HCT116 (cell line): Measurements from ENCODE around the gene ADD3. TPM values are rescaled to one million over a fixed set of nuclear protein-coding genes. Genes with fewer than 3 reads are reported as not detected.

ENCODE experiments used
- ATAC-seq: fragments of 200-7000 bp; cut with Tn5 transposase; 2 replicates; pipeline ENCODE4 v1.9.1; 2020; ENCODE audit warnings: mild to moderate bottlenecking, moderate library complexity
- BruUV-seq: library from RNA; stranded (reverse); fragments of 400-500 nt; replicated peaks from 2 replicates; lab custom pipeline; 2021; lab: Mats Ljungman, UMichigan
- CTCF ChIA-PET: fragments of 300-600 bp; sonication (Branson Sonifier 250); formaldehyde crosslinking; loops from one replicate; lab custom pipeline; 2021; ENCODE audit warnings: antibody characterized with exemption; lab: Charles Lee
- POLR2A ChIA-PET: fragments of 300-600, 350-600 bp; sonication (Branson Sonifier 250); formaldehyde crosslinking; loops from one replicate; lab custom pipeline; 2021; ENCODE audit warnings: antibody characterized with exemption; lab: Charles Lee
- RAD21 ChIA-PET, 2 experiments: fragments of 300-600 bp; sonication (Branson Sonifier 250); formaldehyde crosslinking; loops; one replicate each; lab custom pipeline; 2023; ENCODE audit warnings: low total read pairs in 2 of 2; ENCODE audit not compliant: uncharacterized antibody in 2 of 2, unreplicated experiment in 2 of 2, low non-redundant PET in 1 of 2; lab: Charles Lee
- DNase-seq: peaks from one replicate; pipeline ENCODE4 v3.0.0-alpha.2; 2010; ENCODE audit warnings: low read depth, low spot score
- H2AFZ ChIP-seq: fragments of 200-600 bp; shearing (Covaris generic), sonication (generic); 2 replicates; pipeline ENCODE4 v1.6.1; 2017; ENCODE audit warnings: low read depth, mixed run types, mixed read lengths, antibody characterized with exemption, low read length; ENCODE audit not compliant: poor library complexity, severe bottlenecking
- H3K27ac ChIP-seq: 2 replicates; pipeline ENCODE4 v1.5.1; 2012; ENCODE audit warnings: low read depth, low read length
- H3K27me3 ChIP-seq: fragments of 200-600 bp; sonication (generic); 2 replicates; pipeline ENCODE4 v1.6.1; 2016; ENCODE audit warnings: mixed run types, low read length, mixed read lengths; ENCODE audit not compliant: insufficient read depth
- H3K36me3 ChIP-seq, 2 experiments: fragments of 200-500 bp in 1 of 2; fragments of 200-600 bp in 1 of 2; sonication (Bioruptor generic) in 1 of 2; sonication (generic) in 1 of 2; 2 replicates each; pipeline versions ENCODE4 v1.5.1 to v1.6.1; 2014 to 2016; ENCODE audit warnings: low read length in 2 of 2, inconsistent platforms in 1 of 2, mixed read lengths in 1 of 2, mixed run types in 1 of 2; ENCODE audit not compliant: insufficient read depth in 2 of 2, control insufficient read depth in 1 of 2
- H3K4me1 ChIP-seq, 2 experiments: fragments of 200-600 bp in 1 of 2; sonication (generic) in 1 of 2; 2 replicates each; pipeline versions ENCODE4 v1.5.1 to v1.6.1; 2012 to 2017; ENCODE audit warnings: low read length in 2 of 2, inconsistent platforms in 1 of 2, mild to moderate bottlenecking in 1 of 2, mixed read lengths in 1 of 2, mixed run types in 1 of 2, moderate library complexity in 1 of 2; ENCODE audit not compliant: insufficient read depth in 2 of 2, control insufficient read depth in 1 of 2
- H3K4me2 ChIP-seq: fragments of 200-600 bp; sonication (generic); 2 replicates; pipeline ENCODE4 v1.6.1; 2017; ENCODE audit warnings: mixed run types, low read length, mixed read lengths
- H3K4me3 ChIP-seq, 2 experiments: fragments of 200-600 bp in 1 of 2; sonication (generic) in 1 of 2; replicated peaks in 1 of 2; 2 replicates each; pipeline ENCODE4 v1.5.1; 2011 to 2016; ENCODE audit warnings: low read length in 2 of 2, control low read depth in 1 of 2, low read depth in 1 of 2, mild to moderate bottlenecking in 1 of 2, mixed read lengths in 1 of 2, mixed run types in 1 of 2
- H3K79me2 ChIP-seq: fragments of 200-600 bp; sonication (generic); 2 replicates; pipeline ENCODE4 v1.6.1; 2017; ENCODE audit warnings: mild to moderate bottlenecking, mixed run types, low read length, moderate library complexity, mixed read lengths; ENCODE audit not compliant: insufficient read depth
- H3K9ac ChIP-seq: fragments of 200-600 bp; sonication (generic); 2 replicates; pipeline ENCODE4 v1.6.1; 2016; ENCODE audit warnings: low read length, mixed read lengths
- H3K9me2 ChIP-seq: fragments of 200-600 bp; sonication (generic), shearing (Covaris generic); 2 replicates; pipeline ENCODE4 v1.6.1; 2017; ENCODE audit warnings: mixed run types, mild to moderate bottlenecking, moderate library complexity; ENCODE audit not compliant: insufficient read depth
- H3K9me3 ChIP-seq, 2 experiments: fragments of 200-500 bp in 1 of 2; fragments of 200-600 bp in 1 of 2; sonication (Bioruptor generic) in 1 of 2; sonication (generic) in 1 of 2; 2 replicates each; pipeline ENCODE4 v1.6.1; 2014 to 2017; ENCODE audit warnings: low read length in 2 of 2, mixed read lengths in 2 of 2, inconsistent platforms in 1 of 2, low read depth in 1 of 2, mild to moderate bottlenecking in 1 of 2, mixed run types in 1 of 2, moderate library complexity in 1 of 2; ENCODE audit not compliant: control insufficient read depth in 1 of 2, insufficient read depth in 1 of 2
- H4K20me1 ChIP-seq: fragments of 200-600 bp; sonication (generic), shearing (Covaris generic); 2 replicates; pipeline ENCODE4 v1.6.1; 2017; ENCODE audit warnings: mixed run types, mild to moderate bottlenecking, moderate library complexity; ENCODE audit not compliant: insufficient read depth
- ATF3 ChIP-seq: IDR thresholded peaks from 2 replicates; pipeline ENCODE4 v1.6.1; 2012
- CEBPB ChIP-seq: IDR thresholded peaks from 2 replicates; pipeline ENCODE4 v1.6.1; 2012; ENCODE audit warnings: low read depth
- CTCF ChIP-seq, 3 experiments: fragments of 200-600 bp in 1 of 3; sonication (generic) in 1 of 3; IDR thresholded peaks in 2 of 3; conservative IDR thresholded peaks in 1 of 3; 2 replicates each; pipeline ENCODE4 v1.5.1; 2012 to 2017; ENCODE audit warnings: low read depth in 2 of 3, low read length in 2 of 3, antibody characterized with exemption in 1 of 3, borderline replicate concordance in 1 of 3, control low read depth in 1 of 3, mild to moderate bottlenecking in 1 of 3, mixed read lengths in 1 of 3, mixed run types in 1 of 3, moderate library complexity in 1 of 3; ENCODE audit not compliant: insufficient read depth in 1 of 3
- EGR1 ChIP-seq: IDR thresholded peaks from 2 replicates; pipeline ENCODE4 v1.6.1; 2012; ENCODE audit warnings: low read depth
- ELF1 ChIP-seq: IDR thresholded peaks from 2 replicates; pipeline ENCODE4 v1.6.1; 2012; ENCODE audit warnings: low read depth, borderline replicate concordance
- EZH2phosphoT487 ChIP-seq: fragments of 200-600 bp; IDR thresholded peaks from 2 replicates; pipeline ENCODE4 v1.6.1; 2018; ENCODE audit warnings: antibody characterized with exemption, borderline replicate concordance
- FOSL1 ChIP-seq: IDR thresholded peaks from 2 replicates; pipeline ENCODE4 v1.6.1; 2012; ENCODE audit warnings: low read depth
- JUND ChIP-seq: IDR thresholded peaks from 2 replicates; pipeline ENCODE4 v1.6.1; 2012
- POLR2AphosphoS5 ChIP-seq: IDR thresholded peaks from 2 replicates; pipeline ENCODE4 v1.6.1; 2011; ENCODE audit warnings: mild to moderate bottlenecking, low read depth, low read length, moderate library complexity
- TCF7L2 ChIP-seq: IDR thresholded peaks from 2 replicates; pipeline ENCODE4 v1.7.0; 2011; ENCODE audit warnings: borderline replicate concordance, inconsistent platforms; ENCODE audit not compliant: insufficient read depth, insufficient read length; ENCODE audit errors: extremely low read depth
- YY1 ChIP-seq: IDR thresholded peaks from 2 replicates; pipeline ENCODE4 v1.6.1; 2011; ENCODE audit warnings: low read length, low read depth, moderate library complexity, mild to moderate bottlenecking; ENCODE audit not compliant: insufficient replicate concordance; ENCODE audit errors: extremely low read depth
- ZBTB33 ChIP-seq: IDR thresholded peaks from 2 replicates; pipeline ENCODE4 v1.6.1; 2011; ENCODE audit warnings: mild to moderate bottlenecking, low read length, moderate library complexity; ENCODE audit not compliant: insufficient replicate concordance; ENCODE audit errors: extremely low read depth
- ZFX ChIP-seq: fragments of 450-650 bp; IDR thresholded peaks from 2 replicates; pipeline ENCODE4 v1.6.1; 2017
- intact Hi-C: fragments of 100-400 bp; cut with micrococcal nuclease; formaldehyde crosslinking; loops from 2 replicates; pipeline ENCODE4 v1.10.0; 2022
- total RNA-seq: library from RNA; stranded (reverse); gene quantifications from one replicate; pipeline ENCODE4 v1.2.1, GENCODE V29; 2021; ENCODE audit not compliant: unreplicated experiment

The ADD3 gene
- total RNA-seq, 1 experiment from 2014 or later = 41.1 TPM

GRCh38 chr10:110093722-110094121, 85.9 kb downstream of the ADD3 start:
- CTCF ChIA-PET = no interaction called here
- Histone ChIP-seq H3K4me1 (no peaks in the 10 kb centered on the region), H3K9me2 (no peaks in the 10 kb centered on the region), H2AFZ (no peak overlapping the region), H3K9ac (no peak overlapping the region), H3K9me3 (no peaks in the 10 kb centered on the region), H3K27ac (no peak overlapping the region), H3K79me2 (no peaks in the 10 kb centered on the region)
- BruUV-seq = no TSS peak
- RAD21 ChIA-PET = no interaction called here
- DNase-seq = no peak
- no peak for TF ChIP-seq FOSL1
- no peak for TF ChIP-seq YY1
- TF ChIP-seq TCF7L2 = no peak
- TF ChIP-seq CTCF (IDR thresholded peaks at IDR 0.05 in 2 of 3, conservative IDR thresholded peaks at IDR 0.05 in 1 of 3; ENCODE audit: borderline replicate concordance in 1 of 3, insufficient read depth in 1 of 3, low read depth in 2 of 3, low read length in 2 of 3) = no peak
- TF ChIP-seq JUND = no peak
- no peak for TF ChIP-seq ELF1
- TF ChIP-seq ZFX = no peak
- TF ChIP-seq, all 23 proteins: peak for 0
- intact Hi-C loops = no loop called here
- no peak for ATAC-seq
- H3K4me2 ChIP-seq = no peak overlapping the region
- no peaks in the 10 kb centered on the region for H3K36me3 ChIP-seq
- no peaks in the 10 kb centered on the region for H3K27me3 ChIP-seq
- POLR2A ChIA-PET = no interaction called here
- H4K20me1 ChIP-seq = no peaks in the 10 kb centered on the region
- H3K4me3 ChIP-seq = no peak overlapping the region

- H4K20me1 ChIP-seq = no peaks in the 10 kb centered on the region
- CTCF ChIA-PET = no interaction called here
- intact Hi-C loops = no loop called here
- no peaks in the 10 kb centered on the region for H3K4me1 ChIP-seq
- no peak overlapping the region for H3K4me3 ChIP-seq
- no peak overlapping the region for H3K4me2 ChIP-seq
- DNase-seq = no peak
- no peaks in the 10 kb centered on the region for H3K36me3 ChIP-seq
- H3K9ac ChIP-seq = no peak overlapping the region
- H3K27ac ChIP-seq = no peak overlapping the region
- no TSS peak for BruUV-seq
- RAD21 ChIA-PET = no interaction called here
- no peaks in the 10 kb centered on the region for H3K9me3 ChIP-seq
- H2AFZ ChIP-seq = no peak overlapping the region
- no peaks in the 10 kb centered on the region for H3K9me2 ChIP-seq
- POLR2A ChIA-PET = no interaction called here
- no peaks in the 10 kb centered on the region for H3K27me3 ChIP-seq
- ATAC-seq = no peak
- no peaks in the 10 kb centered on the region for H3K79me2 ChIP-seq
- TF ChIP-seq POLR2AphosphoS5 (no peak), ATF3 (no peak), EGR1 (no peak), EZH2phosphoT487 (no peak), ELF1 (no peak), CEBPB (no peak), ZBTB33 (no peak)
Measured at GRCh38 chr10:110094786-110095185, 87.0 kb downstream of the ADD3 start.
